Ovary (tissue), 9 donors: ENCODE measurements around the gene STX8. TPM values are rescaled to one million over a fixed set of nuclear protein-coding genes. Genes with fewer than 3 reads are reported as not detected.
"Not testable (repeated sequence)": the region's sequence is repeated elsewhere in the genome, so short reads cannot be mapped to it uniquely, and the experiment has no call there.

ENCODE experiments used
- DNase-seq, 5 donors: peaks; one replicate each; pipeline ENCODE4 v3.0.0-alpha.2; 2019 to 2020
- H3K27ac ChIP-seq, 2 donors: fragments of 200-600 bp; one replicate each; pipeline versions ENCODE4 v1.5.1 to v1.8.0; 2019 to 2022
- H3K27me3 ChIP-seq: fragments of 200-600 bp; one replicate; pipeline ENCODE4 v1.8.0; 2022
- H3K36me3 ChIP-seq: fragments of 200-600 bp; sonication (generic); one replicate; pipeline ENCODE4 v1.5.1; 2019
- H3K4me1 ChIP-seq: one replicate; pipeline ENCODE4 v1.8.1; 2013; ENCODE audit warnings: mild to moderate bottlenecking, moderate library complexity; ENCODE audit not compliant: insufficient read depth
- H3K4me3 ChIP-seq: fragments of 200-600 bp; sonication (generic); one replicate; pipeline ENCODE4 v1.5.1; 2017
- H3K9me3 ChIP-seq, 2 donors: fragments of 200-600 bp in 1 of 2; sonication (generic) in 1 of 2; one replicate each; pipeline versions ENCODE4 v1.5.1 to v1.8.1; 2013 to 2019; ENCODE audit warnings: mild to moderate bottlenecking in 1 of 2, moderate library complexity in 1 of 2
- EP300 ChIP-seq: sonication (generic); formaldehyde crosslinking; IDR thresholded peaks from one replicate; pipeline ENCODE4 v1.6.1; 2017; ENCODE audit warnings: antibody characterized with exemption
- POLR2A ChIP-seq: fragments of 450-650 bp; IDR thresholded peaks from one replicate; pipeline ENCODE4 v1.6.1; 2017; ENCODE audit warnings: antibody characterized with exemption, mild to moderate bottlenecking, moderate library complexity
- WGBS, 3 donors: extraction: QIAGEN DNeasy Blood & Tissue Kit in 1 of 3; methylation state at CpG; one replicate each; pipeline versions ENCODE4 v1.1.5 to v1.1.7; 2013 to 2017; 5-methylcytosine and 5-hydroxymethylcytosine counted together
- intact Hi-C, 4 donors: fragments of 100-400 bp; cut with DNase I; formaldehyde crosslinking; loops; one replicate each; pipeline versions ENCODE4 v1.11.0 to v1.15.1; 2022 to 2023
- polyA plus RNA-seq, 2 donors: library from polyadenylated mRNA; stranded (reverse); fragments of 200-250 nt in 1 of 2; fragments of 350-450 nt in 1 of 2; fragmentation: Illumina TruSeq in 1 of 2; extraction: RNeasy Lipid Tissue Mini Kit (QIAGEN cat#74804) in 1 of 2; gene quantifications; one replicate each; pipeline ENCODE4 v1.2.3, GENCODE V29; 2013 to 2014
- total RNA-seq, 7 donors: library from RNA; depleted of rRNA in 2 of 7; stranded (reverse); fragments of >200 nt in 2 of 7; fragmentation: NEBNext Ultra II Directional in 3 of 7; extraction: Animal tissue kit (Norgen Biotek cat#: 25700) in 3 of 7; gene quantifications; one replicate each; pipeline versions ENCODE4 v1.1.0 to v1.2.4, GENCODE V29; 2016 to 2023
- TF ChIP-seq, protein P1 (sequence below), 3 donors: fragments of 450-650 bp in 2 of 3; fragments of 200-600 bp in 1 of 3; IDR thresholded peaks; one replicate each; pipeline versions ENCODE4 v1.5.1 to v1.8.0; 2016 to 2022; ENCODE audit warnings: antibody characterized with exemption in 3 of 3, mild to moderate bottlenecking in 1 of 3
- donor health status: DM: no; HTN: no; CAD: no; lungs with moderate emphysema.
- donor health status: DM: no; HTN: no; CAD: no.
- donor health status: Bipolar disorder and iron deficiency.
- donor health status: DM: yes; HTN: yes; CAD: no.
- donor health status: DM: no; HTN: no; CAD: no.
- donor health status: DM: yes; HTN: yes; CAD: no.

STX8 gene
- total and polyA plus RNA-seq, 9 donors = 37.6 to 112 (median 53.8) TPM

DNA sequence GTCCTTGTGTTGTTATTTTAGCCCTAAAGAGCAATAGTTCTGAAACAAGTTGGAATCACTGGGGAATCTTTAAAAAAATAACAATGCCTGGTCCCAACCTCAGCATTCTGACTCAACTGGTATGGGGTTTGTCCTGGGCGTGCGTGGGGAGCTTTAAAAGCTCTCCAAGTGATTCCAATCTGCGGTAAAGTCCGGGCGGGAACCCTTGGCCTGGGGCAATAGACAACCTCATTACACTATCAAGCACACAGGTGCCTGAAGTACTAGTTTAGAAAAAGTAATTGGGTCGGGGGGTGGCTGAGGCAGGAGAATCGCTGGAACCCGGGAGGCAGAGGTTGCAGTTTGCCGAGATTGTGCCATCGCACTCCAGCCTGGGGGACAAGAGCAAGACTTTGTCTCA lies 4.4 kb downstream of the STX8 start:
- intact Hi-C loops = no loop called here
- whole genome bisulfite sequencing, 3 donors = 87 to 90% (median 88%) methylated on average over 10 of the region's 10 CpGs

DNA sequence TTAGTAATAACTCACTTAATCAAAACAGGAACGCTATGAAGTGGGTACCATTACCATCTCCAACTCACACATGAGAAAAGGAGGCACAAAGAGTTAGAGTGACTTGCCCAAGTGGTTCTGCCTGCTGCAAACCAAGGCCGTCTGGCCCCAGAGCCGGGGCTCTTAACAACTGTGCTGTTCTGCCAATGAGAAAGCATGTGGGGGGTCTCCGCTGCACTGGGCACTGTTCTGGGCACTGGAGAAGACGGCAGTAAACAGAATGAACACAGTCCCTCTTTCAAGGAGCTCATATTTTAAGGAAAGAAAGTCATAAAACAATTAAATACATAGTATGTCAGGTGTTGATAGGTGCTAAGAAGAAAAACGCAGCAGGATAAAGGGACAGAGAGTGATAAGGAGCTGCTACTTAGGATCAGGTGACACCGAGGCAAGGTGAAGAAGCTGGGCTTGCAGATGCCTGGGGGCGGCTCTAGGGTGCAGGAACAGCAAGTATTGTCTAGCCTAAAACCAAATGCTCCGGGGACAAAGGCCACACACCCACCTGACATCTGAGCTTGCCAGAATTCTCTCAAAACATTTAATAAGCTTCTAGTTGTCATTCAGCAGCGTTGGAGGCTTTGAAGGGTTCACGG lies 6.5 kb downstream of the STX8 start:
- 83 to 90% (median 85%) methylated on average over 11 of the region's 11 CpGs for WGBS, 3 donors
- Histone ChIP-seq H3K9me3 (no peaks in the 10 kb centered on the region), H3K36me3 (no peaks in the 10 kb centered on the region), H3K4me3 (no peak overlapping the region), H3K27ac (no peak overlapping the region), H3K4me1 (no peaks in the 10 kb centered on the region), H3K27me3 (no peaks in the 10 kb centered on the region)
- intact Hi-C loops = no loop called here
- TF ChIP-seq EP300 = no peak
- TF ChIP-seq, protein P1, sequence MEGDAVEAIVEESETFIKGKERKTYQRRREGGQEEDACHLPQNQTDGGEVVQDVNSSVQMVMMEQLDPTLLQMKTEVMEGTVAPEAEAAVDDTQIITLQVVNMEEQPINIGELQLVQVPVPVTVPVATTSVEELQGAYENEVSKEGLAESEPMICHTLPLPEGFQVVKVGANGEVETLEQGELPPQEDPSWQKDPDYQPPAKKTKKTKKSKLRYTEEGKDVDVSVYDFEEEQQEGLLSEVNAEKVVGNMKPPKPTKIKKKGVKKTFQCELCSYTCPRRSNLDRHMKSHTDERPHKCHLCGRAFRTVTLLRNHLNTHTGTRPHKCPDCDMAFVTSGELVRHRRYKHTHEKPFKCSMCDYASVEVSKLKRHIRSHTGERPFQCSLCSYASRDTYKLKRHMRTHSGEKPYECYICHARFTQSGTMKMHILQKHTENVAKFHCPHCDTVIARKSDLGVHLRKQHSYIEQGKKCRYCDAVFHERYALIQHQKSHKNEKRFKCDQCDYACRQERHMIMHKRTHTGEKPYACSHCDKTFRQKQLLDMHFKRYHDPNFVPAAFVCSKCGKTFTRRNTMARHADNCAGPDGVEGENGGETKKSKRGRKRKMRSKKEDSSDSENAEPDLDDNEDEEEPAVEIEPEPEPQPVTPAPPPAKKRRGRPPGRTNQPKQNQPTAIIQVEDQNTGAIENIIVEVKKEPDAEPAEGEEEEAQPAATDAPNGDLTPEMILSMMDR (IDR thresholded peaks at IDR 0.05) = no peak
- no peak for TF ChIP-seq POLR2A
- DNase-seq = no peak

More for the DNA sequence above, 4.4 kb downstream of the STX8 start:
- H3K27ac ChIP-seq = no peak overlapping the region
- no peak overlapping the region for H3K4me3 ChIP-seq
- no peaks in the 10 kb centered on the region for H3K27me3 ChIP-seq
- DNase-seq = no peak
- H3K4me1 ChIP-seq = peaks cover 3% of the 10 kb centered on the region
- no peak for TF ChIP-seq EP300
- TF ChIP-seq, protein P1 (IDR thresholded peaks at IDR 0.05) = no peak
- no peak for TF ChIP-seq POLR2A
- H3K36me3 ChIP-seq = no peaks in the 10 kb centered on the region
- H3K9me3 ChIP-seq = no peaks in the 10 kb centered on the region

DNA sequence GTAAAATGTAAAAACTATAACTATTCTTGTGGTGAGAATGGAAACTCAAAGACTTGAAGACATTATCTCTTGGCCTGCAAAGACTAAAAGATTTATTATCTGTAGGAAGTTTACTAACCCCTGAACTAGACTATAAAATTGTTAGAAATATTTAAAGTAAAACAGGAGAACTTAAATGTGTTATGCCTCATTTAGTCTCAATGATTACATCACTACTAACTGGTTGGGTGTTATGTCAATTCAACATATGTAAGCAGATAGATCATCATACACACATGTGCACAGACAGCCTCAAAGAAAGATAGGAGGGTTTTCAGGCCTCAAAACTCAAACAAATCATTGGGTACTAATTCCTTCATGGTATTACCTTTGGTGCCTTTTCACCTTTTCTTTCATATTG lies 7.6 kb downstream of the STX8 start:
- Histone ChIP-seq H3K36me3 (no peaks in the 10 kb centered on the region), H3K9me3 (no peaks in the 10 kb centered on the region), H3K27ac (no peak overlapping the region), H3K27me3 (no peaks in the 10 kb centered on the region), H3K4me3 (no peak overlapping the region), H3K4me1 (no peaks in the 10 kb centered on the region)
- intact Hi-C loops = no loop called here
- no peak for DNase-seq
- TF ChIP-seq, protein P1 (IDR thresholded peaks at IDR 0.05) = no peak
- no peak for TF ChIP-seq POLR2A
- no peak for TF ChIP-seq EP300

DNA sequence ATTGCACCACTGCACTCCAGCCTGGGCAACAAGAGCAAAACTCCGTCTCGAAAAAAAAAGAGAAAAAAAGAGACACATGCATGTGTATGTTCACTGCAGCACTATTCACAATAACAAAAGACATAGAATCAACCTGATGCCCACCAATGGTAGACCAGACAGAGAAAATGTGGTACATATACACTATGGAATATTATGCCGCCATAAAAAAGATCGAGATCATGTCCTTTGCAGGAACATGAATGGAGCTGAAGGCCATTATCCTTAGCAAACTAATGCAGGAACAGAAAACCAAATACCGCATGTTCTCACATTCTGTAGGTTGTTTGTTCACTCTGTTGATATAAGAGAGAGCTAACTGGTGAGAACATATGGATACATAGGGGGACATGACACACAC lies 8.9 kb downstream of the STX8 start:
- DNase-seq, H3K4me1 ChIP-seq, intact Hi-C loops, H3K27ac ChIP-seq, H3K36me3 ChIP-seq, H3K9me3 ChIP-seq, H3K4me3 ChIP-seq, H3K27me3 ChIP-seq: not testable (repeated sequence)
- 87 to 97% (median 87%) methylated on average over 5 of the region's 5 CpGs for WGBS, 3 donors

DNA sequence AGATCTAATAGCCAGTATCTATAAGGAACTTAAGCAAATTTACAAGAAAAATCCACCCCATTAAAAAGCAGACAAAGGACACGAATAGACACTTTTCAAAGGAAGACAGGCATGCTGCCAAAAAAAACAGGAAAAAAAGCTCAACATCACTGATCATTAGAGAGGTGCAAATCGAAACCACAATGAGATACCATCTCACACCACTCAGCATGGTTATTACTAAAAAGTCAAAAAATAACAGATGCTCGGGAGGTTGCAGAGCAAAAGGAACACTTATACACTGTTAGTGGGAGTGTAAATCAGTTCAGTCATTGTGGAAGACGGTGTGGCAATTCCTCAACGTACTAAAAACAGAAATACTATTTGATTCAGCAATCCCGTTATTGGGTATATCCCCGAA lies 9.6 kb downstream of the STX8 start:
- no peaks in the 10 kb centered on the region for H3K36me3 ChIP-seq
- H3K9me3 ChIP-seq = no peaks in the 10 kb centered on the region
- intact Hi-C loops = no loop called here
- WGBS, 3 donors = 54 to 65% (median 63%) methylated on average over 7 of the region's 7 CpGs
- TF ChIP-seq, protein P1 (IDR thresholded peaks at IDR 0.05) = no peak
- TF ChIP-seq POLR2A = no peak
- TF ChIP-seq EP300 = no peak
- H3K4me1 ChIP-seq = no peaks in the 10 kb centered on the region
- no peak overlapping the region for H3K4me3 ChIP-seq
- DNase-seq = no peak
- H3K27me3 ChIP-seq = no peaks in the 10 kb centered on the region
- H3K27ac ChIP-seq = no peak overlapping the region
